ENCODE data around the gene EML5. TPM values are rescaled to one million over a fixed set of nuclear protein-coding genes. Genes with fewer than 3 reads are reported as not detected.

Gene EML5
- total RNA-seq, 1 experiment from 2014 or later: 0.37 TPM

GRCh38 chr14:88614218-88614907 lies 178.4 kb downstream of the EML5 start:
- BruUV-seq (replicated peaks): no TSS peak
- no peak for TF ChIP-seq CTCF (IDR thresholded peaks at IDR 0.05; ENCODE audit: unreplicated experiment)
- H3K36me3 Mint-ChIP-seq (ENCODE audit: insufficient read depth, unreplicated experiment): peaks cover 65% of the 10 kb centered on the region
- H3K4me1 Mint-ChIP-seq (ENCODE audit: insufficient read depth, unreplicated experiment): peaks cover 12% of the 10 kb centered on the region
- no peak overlapping the region for H3K27ac Mint-ChIP-seq (ENCODE audit: low read depth, unreplicated experiment)
- H3K27me3 Mint-ChIP-seq (ENCODE audit: insufficient read depth, unreplicated experiment): no peaks in the 10 kb centered on the region
- H3K4me3 Mint-ChIP-seq (ENCODE audit: unreplicated experiment): no peak overlapping the region
- ChIA-PET CTCF (interaction anchor here (0.6 to 0.7 kb wide), 2 partner anchors 726 to 869 kb away, joined by 3 read pairs; no protein-coding TSS in a partner anchor), POLR2A (interaction anchor here (1.0 to 1.6 kb wide), 4 partner anchors 12 to 263 kb away, joined by 3 to 5 read pairs (median 3); partner anchors contain the start of gene TTC8)
- no peaks in the 10 kb centered on the region for H3K9me3 Mint-ChIP-seq (ENCODE audit: unreplicated experiment)
- intact Hi-C loops (cut with micrococcal nuclease): loop anchor here (5.0 kb wide), 1 partner anchor 52 kb away; the partner anchor contains the start of gene ZC3H14
- DNase-seq (ENCODE audit: unreplicated experiment): peak; percentile 17

- H3K27me3 Mint-ChIP-seq (ENCODE audit: insufficient read depth, unreplicated experiment): no peaks in the 10 kb centered on the region
- peaks cover 12% of the 10 kb centered on the region for H3K4me1 Mint-ChIP-seq (ENCODE audit: insufficient read depth, unreplicated experiment)
- ChIA-PET POLR2A (interaction anchor here (1.0 to 1.6 kb wide), 5 partner anchors 13 to 264 kb away, joined by 3 to 5 read pairs (median 3); partner anchors contain the start of gene TTC8), CTCF (interaction anchor here (0.6 to 0.7 kb wide), 2 partner anchors 367 to 726 kb away, joined by 3 read pairs; no protein-coding TSS in a partner anchor)
- no peaks in the 10 kb centered on the region for H3K9me3 Mint-ChIP-seq (ENCODE audit: unreplicated experiment)
- peaks cover 73% of the 10 kb centered on the region for H3K36me3 Mint-ChIP-seq (ENCODE audit: insufficient read depth, unreplicated experiment)
- no peak overlapping the region for H3K4me3 Mint-ChIP-seq (ENCODE audit: unreplicated experiment)
- no peak for TF ChIP-seq CTCF (IDR thresholded peaks at IDR 0.05; ENCODE audit: unreplicated experiment)
- H3K27ac Mint-ChIP-seq (ENCODE audit: low read depth, unreplicated experiment): peak overlapping the region; percentile 75
- BruUV-seq (replicated peaks): no TSS peak
- peak; percentile 42 for DNase-seq (ENCODE audit: unreplicated experiment)
- intact Hi-C loops (cut with micrococcal nuclease): loop anchor here (5.0 kb wide), 1 partner anchor 51 kb away; the partner anchor contains the start of gene ZC3H14
These were observed 179.2 kb downstream of the EML5 start for GRCh38 chr14:88613552-88614010.

GRCh38 chr14:88612981-88613380 lies 179.8 kb downstream of the EML5 start:
- intact Hi-C loops (cut with micrococcal nuclease): loop anchor here (5.0 kb wide), 1 partner anchor 51 kb away; the partner anchor contains the start of gene ZC3H14
- CTCF ChIA-PET: interaction anchor here (0.6 kb wide), 1 partner anchor 367 kb away, joined by 3 read pairs; no protein-coding TSS in a partner anchor
- H3K4me1 Mint-ChIP-seq (ENCODE audit: insufficient read depth, unreplicated experiment): peaks cover 12% of the 10 kb centered on the region
- POLR2A ChIA-PET: interaction anchor here (1.0 to 1.6 kb wide), 3 partner anchors 48 to 265 kb away, joined by 3 to 5 read pairs (median 3); no protein-coding TSS in a partner anchor
- TF ChIP-seq CTCF (IDR thresholded peaks at IDR 0.05; ENCODE audit: unreplicated experiment): no peak
- H3K27ac Mint-ChIP-seq (ENCODE audit: low read depth, unreplicated experiment): peak overlapping the region; percentile 75
- H3K27me3 Mint-ChIP-seq (ENCODE audit: insufficient read depth, unreplicated experiment): no peaks in the 10 kb centered on the region
- BruUV-seq (replicated peaks): no TSS peak
- H3K9me3 Mint-ChIP-seq (ENCODE audit: unreplicated experiment): no peaks in the 10 kb centered on the region
- H3K36me3 Mint-ChIP-seq (ENCODE audit: insufficient read depth, unreplicated experiment): peaks cover 71% of the 10 kb centered on the region
- H3K4me3 Mint-ChIP-seq (ENCODE audit: unreplicated experiment): no peak overlapping the region
- DNase-seq (ENCODE audit: unreplicated experiment): no peak

- peaks cover 12% of the 10 kb centered on the region for H3K4me1 Mint-ChIP-seq (ENCODE audit: insufficient read depth, unreplicated experiment)
These were observed 180.9 kb downstream of the EML5 start for GRCh38 chr14:88611878-88612277.

More at GRCh38 chr14:88611878-88612277, 180.9 kb downstream of the EML5 start:
- Mint-ChIP-seq H3K9me3 (ENCODE audit: unreplicated experiment) (no peaks in the 10 kb centered on the region), H3K4me3 (ENCODE audit: unreplicated experiment) (no peak overlapping the region), H3K36me3 (ENCODE audit: insufficient read depth, unreplicated experiment) (peaks cover 77% of the 10 kb centered on the region), H3K27ac (ENCODE audit: low read depth, unreplicated experiment) (no peak overlapping the region), H3K27me3 (ENCODE audit: insufficient read depth, unreplicated experiment) (no peaks in the 10 kb centered on the region)
- no TSS peak for BruUV-seq (replicated peaks)
- intact Hi-C loops (cut with micrococcal nuclease): loop anchor here (5.0 kb wide), 1 partner anchor 50 kb away; the partner anchor contains the start of gene ZC3H14
- TF ChIP-seq CTCF (IDR thresholded peaks at IDR 0.05; ENCODE audit: unreplicated experiment): no peak
- no peak for DNase-seq (ENCODE audit: unreplicated experiment)
- CTCF ChIA-PET: interaction anchor here (0.7 kb wide), 2 partner anchors 18 to 212 kb away, joined by 3 read pairs; no protein-coding TSS in a partner anchor
- POLR2A ChIA-PET: no interaction called here

Measured in MCF 10A (cell line).